SK-N-SH treated with all-trans-retinoic acid at 6 μM for 48 hours (cell line): ENCODE measurements around the gene PGPEP1.

Experiments
- ATAC-seq: fragments of 200-7000 bp; cut with Tn5 transposase; 3 replicates; pipeline ENCODE4 v1.9.1; 2020; ENCODE audit warnings: mild to moderate bottlenecking, moderate library complexity
- ARNTL ChIP-seq: fragments of 450-650 bp; formaldehyde crosslinking; IDR thresholded peaks from 2 replicates; pipeline ENCODE4 v1.5.0; 2020; ENCODE audit warnings: low read depth, mild to moderate bottlenecking, moderate library complexity, borderline replicate concordance
- BACH2 ChIP-seq: fragments of 250-450 bp; sonication (Bioruptor Pico); IDR thresholded peaks from 2 replicates; pipeline ENCODE4 v1.9.0; 2021; ENCODE audit warnings: mild to moderate bottlenecking, borderline replicate concordance
- CSDC2 ChIP-seq: fragments of 250-450 bp; sonication (Bioruptor Pico); IDR thresholded peaks from 2 replicates; pipeline ENCODE4 v1.5.0; 2020; ENCODE audit warnings: mild to moderate bottlenecking, moderate library complexity
- ESRRG ChIP-seq: fragments of 250-450 bp; sonication (Bioruptor Pico); IDR thresholded peaks from 2 replicates; pipeline ENCODE4 v1.6.1; 2021; ENCODE audit warnings: mild to moderate bottlenecking
- GLIS3 ChIP-seq: fragments of 250-450 bp; sonication (Bioruptor Pico); IDR thresholded peaks from 2 replicates; pipeline ENCODE4 v1.5.0; 2020; ENCODE audit warnings: mild to moderate bottlenecking, moderate library complexity
- ISL1 ChIP-seq: fragments of 250-450 bp; sonication (Bioruptor Pico); IDR thresholded peaks from 2 replicates; pipeline ENCODE4 v2.1.2; 2022; ENCODE audit warnings: mild to moderate bottlenecking, moderate library complexity
- OSR1 ChIP-seq: fragments of 250-450 bp; sonication (Bioruptor Pico); IDR thresholded peaks from 2 replicates; pipeline ENCODE4 v1.8.0; 2022; ENCODE audit warnings: moderate library complexity, mild to moderate bottlenecking, inconsistent platforms
- PATZ1 ChIP-seq: fragments of 250-450 bp; sonication (Bioruptor Pico); IDR thresholded peaks from 2 replicates; pipeline ENCODE4 v1.8.0; 2020; ENCODE audit warnings: mild to moderate bottlenecking, moderate library complexity, borderline replicate concordance
- POU6F1 ChIP-seq: fragments of 250-450 bp; sonication (Bioruptor Pico); IDR thresholded peaks from 2 replicates; pipeline ENCODE4 v1.8.0; 2021; ENCODE audit warnings: low read depth, mild to moderate bottlenecking, moderate library complexity, borderline replicate concordance
- PPARA ChIP-seq: fragments of 250-450 bp; sonication (Bioruptor Pico); IDR thresholded peaks from 2 replicates; pipeline ENCODE4 v1.5.0; 2020; ENCODE audit warnings: mild to moderate bottlenecking, borderline replicate concordance
- RARB ChIP-seq: fragments of 250-450 bp; sonication (Bioruptor Pico); IDR thresholded peaks from 2 replicates; pipeline ENCODE4 v1.8.0; 2021; ENCODE audit warnings: mild to moderate bottlenecking, moderate library complexity
- SNAI2 ChIP-seq: fragments of 250-450 bp; sonication (Bioruptor Pico); IDR thresholded peaks from 2 replicates; pipeline ENCODE4 v1.5.0; 2020; ENCODE audit warnings: mild to moderate bottlenecking, moderate library complexity
- TCF4 ChIP-seq: fragments of 250-450 bp; sonication (Bioruptor Pico); IDR thresholded peaks from 2 replicates; pipeline ENCODE4 v1.8.0; 2021; ENCODE audit warnings: mild to moderate bottlenecking, moderate library complexity, borderline replicate concordance
- TOX ChIP-seq: fragments of 250-450 bp; sonication (Bioruptor Pico); IDR thresholded peaks from 2 replicates; pipeline ENCODE4 v1.8.0; 2021; ENCODE audit warnings: mild to moderate bottlenecking, moderate library complexity, borderline replicate concordance
- TSHZ2 ChIP-seq: fragments of 250-450 bp; sonication (Bioruptor Pico); IDR thresholded peaks from 2 replicates; pipeline ENCODE4 v1.5.0; 2020; ENCODE audit warnings: mild to moderate bottlenecking, moderate library complexity
- ZC3H10 ChIP-seq: fragments of 250-450 bp; sonication (Bioruptor Pico); IDR thresholded peaks from 2 replicates; pipeline ENCODE4 v1.5.1; 2021; ENCODE audit warnings: mild to moderate bottlenecking, moderate library complexity
- ZFP3 ChIP-seq: fragments of 250-450 bp; sonication (Bioruptor Pico); IDR thresholded peaks from 2 replicates; pipeline ENCODE4 v1.5.0; 2020; ENCODE audit warnings: mild to moderate bottlenecking, moderate library complexity
- ZFP30 ChIP-seq: fragments of 450-650 bp; formaldehyde crosslinking; IDR thresholded peaks from 2 replicates; pipeline ENCODE4 v1.5.0; 2022; ENCODE audit warnings: mild to moderate bottlenecking, moderate library complexity
- ZNF565 ChIP-seq: fragments of 450-650 bp; formaldehyde crosslinking; conservative IDR thresholded peaks from 2 replicates; pipeline ENCODE4 v1.5.0; 2020; ENCODE audit warnings: low read depth, mild to moderate bottlenecking, moderate library complexity
- ZNF70 ChIP-seq: fragments of 450-650 bp; formaldehyde crosslinking; IDR thresholded peaks from 2 replicates; pipeline ENCODE4 v1.5.0; 2020; ENCODE audit warnings: mild to moderate bottlenecking, moderate library complexity
- ZNF8 ChIP-seq: fragments of 450-650 bp; formaldehyde crosslinking; IDR thresholded peaks from 2 replicates; pipeline ENCODE4 v1.5.0; 2020; ENCODE audit warnings: mild to moderate bottlenecking, moderate library complexity
- TF ChIP-seq, protein P1 (sequence below): fragments of 250-450 bp; sonication (Bioruptor Pico); IDR thresholded peaks from 2 replicates; pipeline ENCODE4 v1.5.1; 2021; ENCODE audit warnings: mild to moderate bottlenecking, moderate library complexity
- TF ChIP-seq, protein P2 (sequence below): fragments of 250-450 bp; sonication (Bioruptor Pico); IDR thresholded peaks from 2 replicates; pipeline ENCODE4 v1.5.1; 2020; ENCODE audit warnings: low read depth, mild to moderate bottlenecking, moderate library complexity

PGPEP1 gene

DNA sequence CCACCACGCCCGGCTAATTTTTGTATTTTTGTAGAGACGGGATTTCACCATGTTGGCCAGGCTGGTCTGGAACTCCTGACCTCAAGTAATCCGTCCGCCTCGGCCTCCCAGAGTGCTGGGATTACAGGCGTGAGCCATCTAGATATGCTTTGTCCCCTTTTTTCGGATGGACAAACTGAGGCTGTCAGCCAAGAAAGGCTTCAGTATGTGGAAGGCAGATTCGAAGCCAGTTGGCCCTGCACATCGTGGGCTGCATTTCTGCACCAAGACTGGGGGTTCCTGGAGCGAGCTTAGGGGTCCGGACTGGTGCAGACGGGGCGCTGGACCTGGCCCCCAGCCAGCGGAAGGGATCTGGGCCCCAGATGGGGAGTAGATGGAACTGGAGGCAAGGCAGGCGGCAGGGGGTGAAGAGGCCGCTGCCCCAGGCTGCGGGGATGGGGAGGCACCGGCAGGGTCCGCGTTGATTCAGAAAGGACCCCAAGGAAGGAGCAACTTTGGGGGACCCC lies 49.3 kb upstream of the PGPEP1 start (continued):
- no peak for TF ChIP-seq POU6F1 (CRISPR knock-in tag)
- TF ChIP-seq OSR1 (CRISPR knock-in tag), result no peak
- no peak for TF ChIP-seq ZNF70 (CRISPR knock-in tag)
- TF ChIP-seq, all 23 proteins: peak for 0

DNA sequence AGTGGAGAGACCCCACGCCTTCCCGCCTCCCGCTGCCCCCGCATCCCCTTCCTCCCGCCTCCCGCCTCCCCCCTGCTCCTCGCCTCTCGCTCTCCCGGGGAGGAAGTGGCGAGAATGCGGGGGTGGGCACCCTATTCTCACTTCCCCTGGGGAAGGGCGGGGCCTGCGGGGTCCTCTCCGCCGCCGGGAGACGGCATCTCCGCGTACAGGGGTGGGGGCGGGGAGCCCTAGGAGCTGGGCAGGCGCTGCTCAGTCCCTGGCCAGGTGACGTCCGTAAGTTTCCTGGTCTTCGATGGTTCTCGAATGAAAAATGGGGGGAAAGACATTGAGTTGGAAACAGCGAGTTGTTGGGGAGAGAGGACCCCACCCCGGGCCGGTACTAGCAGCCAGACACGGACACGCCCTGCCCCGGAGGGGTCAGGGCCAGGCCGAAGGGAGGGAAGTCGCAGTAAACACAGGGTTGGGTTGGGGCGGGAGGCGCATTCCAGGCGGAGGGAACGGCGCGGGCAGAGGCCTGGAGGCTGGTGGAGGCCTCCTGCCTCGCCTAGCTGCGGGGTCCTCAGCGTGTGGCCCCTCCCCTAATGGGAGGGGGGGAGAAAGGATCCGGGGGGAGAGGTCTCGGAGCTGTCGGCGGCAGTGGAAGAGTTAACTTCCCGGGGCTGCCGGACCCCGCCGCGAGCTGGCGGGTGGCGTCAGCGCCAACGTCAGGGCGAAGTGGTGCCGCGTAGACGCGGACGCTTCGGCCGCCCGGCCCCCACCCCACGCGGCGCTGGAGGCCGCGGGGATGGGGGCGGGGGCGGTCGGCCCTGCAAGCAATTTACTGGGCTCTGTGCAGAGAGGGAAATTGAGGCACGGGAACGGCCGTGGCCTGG lies 48.6 kb upstream of the PGPEP1 start:
- ATAC-seq, result peak; percentile 78
- TF ChIP-seq, protein P1, sequence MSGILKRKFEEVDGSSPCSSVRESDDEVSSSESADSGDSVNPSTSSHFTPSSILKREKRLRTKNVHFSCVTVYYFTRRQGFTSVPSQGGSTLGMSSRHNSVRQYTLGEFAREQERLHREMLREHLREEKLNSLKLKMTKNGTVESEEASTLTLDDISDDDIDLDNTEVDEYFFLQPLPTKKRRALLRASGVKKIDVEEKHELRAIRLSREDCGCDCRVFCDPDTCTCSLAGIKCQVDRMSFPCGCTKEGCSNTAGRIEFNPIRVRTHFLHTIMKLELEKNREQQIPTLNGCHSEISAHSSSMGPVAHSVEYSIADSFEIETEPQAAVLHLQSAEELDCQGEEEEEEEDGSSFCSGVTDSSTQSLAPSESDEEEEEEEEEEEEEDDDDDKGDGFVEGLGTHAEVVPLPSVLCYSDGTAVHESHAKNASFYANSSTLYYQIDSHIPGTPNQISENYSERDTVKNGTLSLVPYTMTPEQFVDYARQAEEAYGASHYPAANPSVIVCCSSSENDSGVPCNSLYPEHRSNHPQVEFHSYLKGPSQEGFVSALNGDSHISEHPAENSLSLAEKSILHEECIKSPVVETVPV (CRISPR knock-in tag), result 0 out of 2 replicates have a peak, but pooled peaks have one; percentile 49
- peak; percentile 40; the same call in 1 of the 2 replicates for TF ChIP-seq PATZ1 (CRISPR knock-in tag)
- no peak for TF ChIP-seq PPARA (CRISPR knock-in tag)
- no peak; the same call in none of the 2 replicates for TF ChIP-seq TSHZ2 (CRISPR knock-in tag)
- no peak for TF ChIP-seq BACH2 (CRISPR knock-in tag)
- no peak for TF ChIP-seq TOX (CRISPR knock-in tag)
- TF ChIP-seq ISL1 (CRISPR knock-in tag), result no peak
- peak; percentile 67 for TF ChIP-seq ZFP3 (CRISPR knock-in tag)
- 0 out of 2 replicates have a peak, but pooled peaks have one; percentile 28 for TF ChIP-seq POU6F1 (CRISPR knock-in tag)
- TF ChIP-seq RARB (CRISPR knock-in tag), result no peak; the same call in 1 of the 2 replicates
- TF ChIP-seq ZFP30, result no peak
- no peak for TF ChIP-seq CSDC2 (CRISPR knock-in tag)
- 0 out of 2 replicates have a peak, but pooled peaks have one; percentile 6 for TF ChIP-seq SNAI2 (CRISPR knock-in tag)
- TF ChIP-seq ZNF8 (CRISPR knock-in tag), result no peak
- no peak for TF ChIP-seq GLIS3
- TF ChIP-seq, protein P2, sequence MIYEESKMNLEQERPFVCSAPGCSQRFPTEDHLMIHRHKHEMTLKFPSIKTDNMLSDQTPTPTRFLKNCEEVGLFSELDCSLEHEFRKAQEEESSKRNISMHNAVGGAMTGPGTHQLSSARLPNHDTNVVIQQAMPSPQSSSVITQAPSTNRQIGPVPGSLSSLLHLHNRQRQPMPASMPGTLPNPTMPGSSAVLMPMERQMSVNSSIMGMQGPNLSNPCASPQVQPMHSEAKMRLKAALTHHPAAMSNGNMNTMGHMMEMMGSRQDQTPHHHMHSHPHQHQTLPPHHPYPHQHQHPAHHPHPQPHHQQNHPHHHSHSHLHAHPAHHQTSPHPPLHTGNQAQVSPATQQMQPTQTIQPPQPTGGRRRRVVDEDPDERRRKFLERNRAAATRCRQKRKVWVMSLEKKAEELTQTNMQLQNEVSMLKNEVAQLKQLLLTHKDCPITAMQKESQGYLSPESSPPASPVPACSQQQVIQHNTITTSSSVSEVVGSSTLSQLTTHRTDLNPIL (CRISPR knock-in tag), result no peak
- 0 out of 2 replicates have a peak, but pooled peaks have one; percentile 14 for TF ChIP-seq TCF4 (CRISPR knock-in tag)
- TF ChIP-seq ESRRG (CRISPR knock-in tag), result 0 out of 2 replicates have a peak, but pooled peaks have one; percentile 47
- TF ChIP-seq OSR1 (CRISPR knock-in tag), result no peak
- TF ChIP-seq ZNF70 (CRISPR knock-in tag), result 0 out of 2 replicates have a peak, but pooled peaks have one; percentile 13
- TF ChIP-seq ZNF565 (CRISPR knock-in tag), result no peak
- TF ChIP-seq ZC3H10, result peak; percentile 24
- no peak for TF ChIP-seq ARNTL (CRISPR knock-in tag)
